Measurements from ENCODE around the gene RACK1. TPM values are rescaled to one million over a fixed set of nuclear protein-coding genes. Genes with fewer than 3 reads are reported as not detected.
A peak's percentile ranks its signal among the peaks of the same experiment; 100 is the strongest.

RACK1 gene
- total and polyA plus RNA-seq, 2 of the 8 experiments (the other 6 are each of a cell fraction or from before 2014, with no cell fraction given) = 2,589 to 7,971 TPM

GRCh38 chr5:181223058-181223728 is 20.5 kb downstream of the RACK1 start, which contains the start of gene TRIM41 (continued):
- TF ChIP-seq ASH2L (IDR thresholded peaks at IDR 0.05; ENCODE audit: low read length) = peak; percentile 72
- TF ChIP-seq RBBP5 (IDR thresholded peaks at IDR 0.05; ENCODE audit: borderline replicate concordance, low read depth, low read length) = no peak
- no peak for TF ChIP-seq SAP30 (IDR thresholded peaks at IDR 0.05; ENCODE audit: insufficient read depth, insufficient replicate concordance, low read length)
- TF ChIP-seq GTF2F1 (IDR thresholded peaks at IDR 0.05; ENCODE audit: borderline replicate concordance, low read depth, low read length) = peak; percentile 41
- TF ChIP-seq MAFK (IDR thresholded peaks at IDR 0.05; ENCODE audit: low read depth, low read length) = no peak
- 0 out of 4 replicates have a peak, but pooled peaks of 1 of the 2 experiments have one; percentile 13 for TF ChIP-seq HDAC2 (IDR thresholded peaks at IDR 0.05; ENCODE audit: borderline replicate concordance in 1 of 2, low read depth in 2 of 2, low read length in 2 of 2)
- TF ChIP-seq POLR2AphosphoS5 (IDR thresholded peaks at IDR 0.05; ENCODE audit: low read depth, low read length) = peak; percentile 88; the same call in 1 of the 2 replicates
- TF ChIP-seq EGR1 (IDR thresholded peaks at IDR 0.05; ENCODE audit: borderline replicate concordance, low read depth, low read length) = peak; percentile 99
- no peak for TF ChIP-seq USF2 (IDR thresholded peaks at IDR 0.05; ENCODE audit: low read length)
- TF ChIP-seq PHF8 (conservative IDR thresholded peaks at IDR 0.05; ENCODE audit: low read depth, low read length) = peak; percentile 98
- TF ChIP-seq RFX5 (IDR thresholded peaks at IDR 0.05; ENCODE audit: borderline replicate concordance, low read depth, low read length) = no peak
- no peak for TF ChIP-seq POU5F1 (IDR thresholded peaks at IDR 0.05; ENCODE audit: low read depth, low read length)
